Adrenal gland (tissue), 12 donors: ENCODE results near the gene TSPAN7. TPM values are rescaled to one million over a fixed set of nuclear protein-coding genes. Genes with fewer than 3 reads are reported as not detected.

Experiments
- DNase-seq, 7 donors: peaks; one replicate each; pipeline ENCODE4 v3.0.0-alpha.2; 2019 to 2020
- H3K27ac ChIP-seq, 5 donors: fragments of 200-600 bp; sonication (generic) in 4 of 5; 1 replicate in 3 of 5; 2 replicates in 2 of 5; pipeline versions ENCODE4 v1.5.1 to v1.8.0; 2016 to 2020; ENCODE audit warnings: mild to moderate bottlenecking in 1 of 5
- H3K27me3 ChIP-seq: fragments of 200-600 bp; 2 replicates; pipeline ENCODE4 v1.8.0; 2021
- H3K36me3 ChIP-seq, 2 donors: fragments of 200-600 bp; replicated peaks in 1 of 2; 1 replicate in 1 of 2; 2 replicates in 1 of 2; pipeline versions ENCODE4 v1.5.1 to v1.8.0; 2018 to 2022
- H3K4me1 ChIP-seq, 2 donors: fragments of 200-600 bp; replicated peaks in 1 of 2; 1 replicate in 1 of 2; 2 replicates in 1 of 2; pipeline versions ENCODE4 v1.5.1 to v1.8.0; 2018 to 2021
- H3K4me3 ChIP-seq, 4 donors: fragments of 200-600 bp; sonication (generic) in 3 of 4; one replicate each; pipeline ENCODE4 v1.5.1; 2016 to 2018
- H3K9me3 ChIP-seq, 3 donors: fragments of 200-600 bp; sonication (generic) in 1 of 3; replicated peaks in 1 of 3; 1 replicate in 2 of 3; 2 replicates in 1 of 3; pipeline versions ENCODE4 v1.5.1 to v1.8.0; 2016 to 2021
- CTCF ChIP-seq, 6 experiments: fragments of 450-650 bp in 4 of 6; fragments of 200-600 bp in 2 of 6; sonication (generic) in 1 of 6; IDR thresholded peaks; 1 replicate in 5 of 6; 2 replicates in 1 of 6; pipeline versions ENCODE4 v1.5.1 to v1.8.0; 2016 to 2021; ENCODE audit warnings: antibody characterized with exemption in 6 of 6, mild to moderate bottlenecking in 2 of 6, moderate library complexity in 1 of 6
- POLR2A ChIP-seq, 2 donors: fragments of 450-650 bp; IDR thresholded peaks; one replicate each; pipeline ENCODE4 v1.6.1; 2017; ENCODE audit warnings: antibody characterized with exemption in 2 of 2, mild to moderate bottlenecking in 2 of 2, moderate library complexity in 1 of 2
- WGBS, 4 donors: extraction: QIAGEN DNeasy Blood & Tissue Kit in 2 of 4; methylation state at CpG; one replicate each; pipeline versions ENCODE4 v1.1.5 to v1.1.7; 2013 to 2017; 5-methylcytosine and 5-hydroxymethylcytosine counted together
- intact Hi-C, 2 donors: fragments of 100-400 bp; cut with DNase I; formaldehyde crosslinking; loops; one replicate each; pipeline versions ENCODE4 v1.14.1 to v1.15.0; 2022 to 2023
- polyA plus RNA-seq, 3 donors: library from polyadenylated mRNA; stranded (reverse); fragments of 200-250 nt in 2 of 3; fragments of 350-450 nt in 1 of 3; fragmentation: Illumina TruSeq in 1 of 3; extraction: RNeasy Lipid Tissue Mini Kit (QIAGEN cat#74804) in 1 of 3; gene quantifications; one replicate each; pipeline ENCODE4 v1.2.3, GENCODE V29; 2013 to 2014
- total RNA-seq, 9 donors: library from RNA; depleted of rRNA in 4 of 9; stranded (reverse); fragments of >200 nt in 4 of 9; fragments of 120-200 nt in 1 of 9; fragmentation: NEBNext Ultra II Directional in 1 of 9; extraction: Animal tissue kit (Norgen Biotek cat#: 25700) in 1 of 9; gene quantifications; one replicate each; pipeline versions ENCODE4 v1.1.0 to v1.2.4, GENCODE V29; 2013 to 2023
- donor health status: healthy with polysubstance abuse.
- donor health status: Bipolar disorder and iron deficiency.
- donor health status: DM: yes; HTN: yes; CAD: no.
- donor health status: DM: no; HTN: no; CAD: no.
- donor health status: DM: no; HTN: no; CAD: no.
- donor health status: DM: yes; HTN: yes; CAD: no.

The TSPAN7 gene
- total and polyA plus RNA-seq, 12 donors, result 47.8 to 167 (median 87.1) TPM

- Histone ChIP-seq H3K27me3 (no peaks in the 10 kb centered on the region), H3K4me1 (no peaks in the 10 kb centered on the region), H3K36me3 (no peaks in the 10 kb centered on the region), H3K27ac (no peak overlapping the region), H3K9me3 (no peaks in the 10 kb centered on the region), H3K4me3 (no peak overlapping the region)
- no peak for DNase-seq
- intact Hi-C loops, result no loop called here
- TF ChIP-seq CTCF (IDR thresholded peaks at IDR 0.05), result no peak
- no peak for TF ChIP-seq POLR2A (IDR thresholded peaks at IDR 0.05)
Measured at GRCh38 chrX:38657562-38657961, 96.2 kb downstream of the TSPAN7 start.

GRCh38 chrX:38660395-38661102 is 99.2 kb downstream of the TSPAN7 start:
- no peaks in the 10 kb centered on the region for H3K9me3 ChIP-seq
- DNase-seq, result no peak
- no peaks in the 10 kb centered on the region for H3K4me1 ChIP-seq
- intact Hi-C loops, result no loop called here
- H3K27me3 ChIP-seq, result no peaks in the 10 kb centered on the region
- H3K36me3 ChIP-seq, result no peaks in the 10 kb centered on the region
- 56 to 83% (median 71%) methylated on average over 6 of the region's 6 CpGs for WGBS, 4 donors
- no peak for TF ChIP-seq CTCF (IDR thresholded peaks at IDR 0.05)
- TF ChIP-seq POLR2A (IDR thresholded peaks at IDR 0.05), result no peak
- no peak overlapping the region for H3K27ac ChIP-seq
- H3K4me3 ChIP-seq, result no peak overlapping the region

- H3K27ac ChIP-seq, result no peak overlapping the region
- intact Hi-C loops, result no loop called here
- TF ChIP-seq POLR2A (IDR thresholded peaks at IDR 0.05) (no peak), CTCF (IDR thresholded peaks at IDR 0.05) (no peak)
- WGBS, 4 donors, result 30 to 60% (median 49%) methylated on average over 1 of the region's 1 CpG
- H3K9me3 ChIP-seq, result no peaks in the 10 kb centered on the region
- no peak for DNase-seq
- no peaks in the 10 kb centered on the region for H3K36me3 ChIP-seq
- no peaks in the 10 kb centered on the region for H3K4me1 ChIP-seq
- no peaks in the 10 kb centered on the region for H3K27me3 ChIP-seq
- no peak overlapping the region for H3K4me3 ChIP-seq
Measured at GRCh38 chrX:38661103-38661441, 99.7 kb downstream of the TSPAN7 start.

GRCh38 chrX:38661561-38661960 is 100.2 kb downstream of the TSPAN7 start:
- no peak for TF ChIP-seq CTCF (IDR thresholded peaks at IDR 0.05)
- no peak for TF ChIP-seq POLR2A (IDR thresholded peaks at IDR 0.05)
- 65 to 98% (median 85%) methylated on average over 4 to 5 of the region's 5 CpGs for WGBS, 4 donors

More at GRCh38 chrX:38661561-38661960, 100.2 kb downstream of the TSPAN7 start:
- intact Hi-C loops, result no loop called here
- Histone ChIP-seq H3K36me3 (no peaks in the 10 kb centered on the region), H3K27me3 (no peaks in the 10 kb centered on the region), H3K4me3 (no peak overlapping the region), H3K4me1 (no peaks in the 10 kb centered on the region), H3K9me3 (no peaks in the 10 kb centered on the region), H3K27ac (no peak overlapping the region)
- DNase-seq, result no peak
